ENCODE data around the gene BTBD8.
A peak's percentile ranks its signal among the peaks of the same experiment; 100 is the strongest.
"Not testable (repeated sequence)": the region's sequence is repeated elsewhere in the genome, so short reads cannot be mapped to it uniquely, and the experiment has no call there.

The BTBD8 gene

GRCh38 chr1:92070892-92071291, 9.3 kb upstream of the BTBD8 start:
- no peak overlapping the region for H3K9ac ChIP-seq (ENCODE audit: low read length)
- no peaks in the 10 kb centered on the region for H3K27me3 ChIP-seq (ENCODE audit: control insufficient read depth, insufficient read depth, low read length)
- H3K9me3 ChIP-seq (ENCODE audit: control insufficient read depth, low read depth, low read length), result no peaks in the 10 kb centered on the region
- H3K4me3 ChIP-seq (ENCODE audit: low read length), result no peak overlapping the region
- H3K27ac ChIP-seq (ENCODE audit: low read length), result no peak overlapping the region
- no peaks in the 10 kb centered on the region for H3K36me3 ChIP-seq (ENCODE audit: control insufficient read depth, low read depth, low read length)
- H3K4me1 ChIP-seq (ENCODE audit: control insufficient read depth, low read depth, low read length), result no peaks in the 10 kb centered on the region

- not testable (repeated sequence) for H3K27me3 ChIP-seq (ENCODE audit: control insufficient read depth, insufficient read depth, low read length); H3K36me3 ChIP-seq (ENCODE audit: control insufficient read depth, low read depth, low read length); H3K9ac ChIP-seq (ENCODE audit: low read length); H3K4me1 ChIP-seq (ENCODE audit: control insufficient read depth, low read depth, low read length); H3K4me3 ChIP-seq (ENCODE audit: low read length); H3K27ac ChIP-seq (ENCODE audit: low read length); H3K9me3 ChIP-seq (ENCODE audit: control insufficient read depth, low read depth, low read length)
Observed at GRCh38 chr1:92074446-92074845, 5.7 kb upstream of the BTBD8 start.

GRCh38 chr1:92075311-92075710, 4.8 kb upstream of the BTBD8 start, which contains the start of gene SETSIP:
SETSIP (minus strand) TSS chr1:92075411; CDS start chr1:92075411, 0 bp downstream.
- Histone ChIP-seq H3K27me3 (ENCODE audit: control insufficient read depth, insufficient read depth, low read length) (no peaks in the 10 kb centered on the region), H3K9ac (ENCODE audit: low read length) (no peak within 1 kb of the TSS), H3K4me3 (ENCODE audit: low read length) (no peak within 1 kb of the TSS), H3K4me1 (ENCODE audit: control insufficient read depth, low read depth, low read length) (no peaks in the 10 kb centered on the region), H3K9me3 (ENCODE audit: control insufficient read depth, low read depth, low read length) (no peaks in the 10 kb centered on the region), H3K27ac (ENCODE audit: low read length) (no peak within 1 kb of the TSS), H3K36me3 (ENCODE audit: control insufficient read depth, low read depth, low read length) (no peaks in the 10 kb centered on the region)

- no peaks in the 10 kb centered on the region for H3K9me3 ChIP-seq (ENCODE audit: control insufficient read depth, low read depth, low read length)
Observed at GRCh38 chr1:92076363-92076762, 3.8 kb upstream of the BTBD8 start.

GRCh38 chr1:92078077-92078476, 2.1 kb upstream of the BTBD8 start:
- not testable (repeated sequence) for H3K9ac ChIP-seq (ENCODE audit: low read length); H3K27me3 ChIP-seq (ENCODE audit: control insufficient read depth, insufficient read depth, low read length); H3K4me3 ChIP-seq (ENCODE audit: low read length); H3K27ac ChIP-seq (ENCODE audit: low read length); H3K36me3 ChIP-seq (ENCODE audit: control insufficient read depth, low read depth, low read length); H3K9me3 ChIP-seq (ENCODE audit: control insufficient read depth, low read depth, low read length); H3K4me1 ChIP-seq (ENCODE audit: control insufficient read depth, low read depth, low read length)

More at GRCh38 chr1:92076363-92076762, 3.8 kb upstream of the BTBD8 start:
- Histone ChIP-seq H3K27ac (ENCODE audit: low read length) (no peak overlapping the region), H3K4me3 (ENCODE audit: low read length) (no peak overlapping the region), H3K4me1 (ENCODE audit: control insufficient read depth, low read depth, low read length) (no peaks in the 10 kb centered on the region), H3K36me3 (ENCODE audit: control insufficient read depth, low read depth, low read length) (no peaks in the 10 kb centered on the region), H3K27me3 (ENCODE audit: control insufficient read depth, insufficient read depth, low read length) (no peaks in the 10 kb centered on the region), H3K9ac (ENCODE audit: low read length) (no peak overlapping the region)

- Histone ChIP-seq H3K27ac (ENCODE audit: low read length) (no peak overlapping the region), H3K4me1 (ENCODE audit: control insufficient read depth, low read depth, low read length) (no peaks in the 10 kb centered on the region), H3K36me3 (ENCODE audit: control insufficient read depth, low read depth, low read length) (no peaks in the 10 kb centered on the region), H3K9ac (ENCODE audit: low read length) (peak overlapping the region; percentile 77), H3K9me3 (ENCODE audit: control insufficient read depth, low read depth, low read length) (no peaks in the 10 kb centered on the region), H3K4me3 (ENCODE audit: low read length) (peak overlapping the region; percentile 64), H3K27me3 (ENCODE audit: control insufficient read depth, insufficient read depth, low read length) (no peaks in the 10 kb centered on the region)
Observed at GRCh38 chr1:92079441-92079840, 704 bp upstream of the BTBD8 start.

GRCh38 chr1:92081031-92081430, 886 bp downstream of the BTBD8 start:
- Histone ChIP-seq H3K27me3 (ENCODE audit: control insufficient read depth, insufficient read depth, low read length) (no peaks in the 10 kb centered on the region), H3K36me3 (ENCODE audit: control insufficient read depth, low read depth, low read length) (no peaks in the 10 kb centered on the region), H3K4me3 (ENCODE audit: low read length) (peak overlapping the region; percentile 64), H3K27ac (ENCODE audit: low read length) (no peak overlapping the region), H3K4me1 (ENCODE audit: control insufficient read depth, low read depth, low read length) (no peaks in the 10 kb centered on the region), H3K9me3 (ENCODE audit: control insufficient read depth, low read depth, low read length) (peaks cover 4% of the 10 kb centered on the region), H3K9ac (ENCODE audit: low read length) (peak overlapping the region; percentile 77)

- Histone ChIP-seq H3K4me3 (ENCODE audit: low read length) (no peak overlapping the region), H3K27me3 (ENCODE audit: control insufficient read depth, insufficient read depth, low read length) (no peaks in the 10 kb centered on the region), H3K9ac (ENCODE audit: low read length) (no peak overlapping the region), H3K27ac (ENCODE audit: low read length) (no peak overlapping the region), H3K4me1 (ENCODE audit: control insufficient read depth, low read depth, low read length) (no peaks in the 10 kb centered on the region), H3K36me3 (ENCODE audit: control insufficient read depth, low read depth, low read length) (no peaks in the 10 kb centered on the region), H3K9me3 (ENCODE audit: control insufficient read depth, low read depth, low read length) (peaks cover 14% of the 10 kb centered on the region)
Observed at GRCh38 chr1:92084651-92085050, 4.5 kb downstream of the BTBD8 start.

- no peak overlapping the region for H3K4me3 ChIP-seq (ENCODE audit: low read length)
Observed at GRCh38 chr1:92085727-92086126, 5.6 kb downstream of the BTBD8 start.

GRCh38 chr1:92087542-92087941, 7.4 kb downstream of the BTBD8 start:
- Histone ChIP-seq H3K9ac (ENCODE audit: low read length) (no peak overlapping the region), H3K9me3 (ENCODE audit: control insufficient read depth, low read depth, low read length) (peaks cover 14% of the 10 kb centered on the region), H3K4me3 (ENCODE audit: low read length) (no peak overlapping the region), H3K36me3 (ENCODE audit: control insufficient read depth, low read depth, low read length) (no peaks in the 10 kb centered on the region), H3K27ac (ENCODE audit: low read length) (no peak overlapping the region), H3K4me1 (ENCODE audit: control insufficient read depth, low read depth, low read length) (no peaks in the 10 kb centered on the region), H3K27me3 (ENCODE audit: control insufficient read depth, insufficient read depth, low read length) (no peaks in the 10 kb centered on the region)

More at GRCh38 chr1:92085727-92086126, 5.6 kb downstream of the BTBD8 start:
- Histone ChIP-seq H3K27ac (ENCODE audit: low read length) (no peak overlapping the region), H3K4me1 (ENCODE audit: control insufficient read depth, low read depth, low read length) (no peaks in the 10 kb centered on the region), H3K36me3 (ENCODE audit: control insufficient read depth, low read depth, low read length) (no peaks in the 10 kb centered on the region), H3K27me3 (ENCODE audit: control insufficient read depth, insufficient read depth, low read length) (no peaks in the 10 kb centered on the region), H3K9me3 (ENCODE audit: control insufficient read depth, low read depth, low read length) (peaks cover 14% of the 10 kb centered on the region), H3K9ac (ENCODE audit: low read length) (no peak overlapping the region)

GRCh38 chr1:92091625-92092024, 11.5 kb downstream of the BTBD8 start:
- Histone ChIP-seq H3K27me3 (ENCODE audit: control insufficient read depth, insufficient read depth, low read length) (no peaks in the 10 kb centered on the region), H3K9me3 (ENCODE audit: control insufficient read depth, low read depth, low read length) (peaks cover 5% of the 10 kb centered on the region), H3K4me1 (ENCODE audit: control insufficient read depth, low read depth, low read length) (no peaks in the 10 kb centered on the region), H3K9ac (ENCODE audit: low read length) (no peak overlapping the region), H3K4me3 (ENCODE audit: low read length) (no peak overlapping the region), H3K36me3 (ENCODE audit: control insufficient read depth, low read depth, low read length) (no peaks in the 10 kb centered on the region), H3K27ac (ENCODE audit: low read length) (no peak overlapping the region)

- Histone ChIP-seq H3K9ac (ENCODE audit: low read length) (no peak overlapping the region), H3K4me3 (ENCODE audit: low read length) (no peak overlapping the region), H3K4me1 (ENCODE audit: control insufficient read depth, low read depth, low read length) (no peaks in the 10 kb centered on the region), H3K9me3 (ENCODE audit: control insufficient read depth, low read depth, low read length) (no peaks in the 10 kb centered on the region), H3K27me3 (ENCODE audit: control insufficient read depth, insufficient read depth, low read length) (no peaks in the 10 kb centered on the region), H3K36me3 (ENCODE audit: control insufficient read depth, low read depth, low read length) (no peaks in the 10 kb centered on the region), H3K27ac (ENCODE audit: low read length) (no peak overlapping the region)
Observed at GRCh38 chr1:92094090-92094489, 13.9 kb downstream of the BTBD8 start.

All from iPS-18a (cell line).